Activated CD8-positive, alpha-beta memory T cell treated with anti-CD3 and anti-CD28 coated beads for 4 hours (primary cell): ENCODE measurements around the gene TTLL6.
A peak's percentile ranks its signal among the peaks of the same experiment; 100 is the strongest.
"Not testable (repeated sequence)": the region's sequence is repeated elsewhere in the genome, so short reads cannot be mapped to it uniquely, and the experiment has no call there.

Experiments used
- DNase-seq, 2 donors: peaks; one replicate each; pipeline ENCODE4 v3.0.0-alpha.2; 2020; ENCODE audit warnings: low read depth in 2 of 2

TTLL6 gene

DNA sequence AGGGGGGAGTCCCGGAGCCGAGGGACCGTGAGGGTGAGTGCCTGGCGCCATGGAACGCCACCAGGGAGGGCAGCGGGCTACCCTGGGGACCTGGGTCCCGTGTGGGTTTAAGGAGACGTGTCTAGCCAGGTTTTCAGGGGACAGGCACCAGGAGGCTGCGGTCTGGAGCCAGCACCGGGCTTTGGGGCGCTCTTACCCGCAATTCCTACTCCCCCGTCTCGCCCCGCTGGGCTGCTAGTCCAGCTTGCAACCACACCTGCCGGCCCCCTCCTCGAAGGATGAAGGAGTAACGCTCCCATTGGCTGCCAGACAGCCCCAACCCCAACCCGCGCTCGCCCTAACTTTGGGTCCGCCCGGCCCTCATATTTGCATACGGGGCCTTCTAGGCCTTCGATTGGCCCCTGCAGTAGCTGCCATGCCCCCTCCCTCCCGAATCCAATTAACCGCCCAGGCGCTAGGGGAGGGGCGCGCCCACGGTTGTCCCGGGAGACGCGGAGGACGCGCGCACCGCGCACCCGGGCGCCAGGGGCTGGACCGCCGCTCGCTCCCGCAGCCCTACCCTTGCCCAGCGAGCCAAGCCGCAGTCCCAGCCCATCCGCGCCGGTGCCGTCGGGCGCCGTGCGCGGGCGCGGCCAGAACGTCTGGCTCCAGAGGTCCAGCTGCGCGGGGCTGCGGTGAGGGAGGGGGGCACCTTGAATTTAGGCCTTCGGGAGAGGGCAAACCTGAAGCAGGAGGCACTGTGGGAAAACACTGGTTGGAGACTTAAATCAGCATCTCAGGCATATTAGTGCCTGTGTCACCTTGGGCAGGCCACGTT, at the start of gene TTLL6:
Gene TTLL6, minus strand, starts transcription at position 456 of the 817 bp plus-strand sequence. Its CDS starts 157 bp downstream, at position 299.
- DNase-seq = peak; percentile 46 to 47

DNA sequence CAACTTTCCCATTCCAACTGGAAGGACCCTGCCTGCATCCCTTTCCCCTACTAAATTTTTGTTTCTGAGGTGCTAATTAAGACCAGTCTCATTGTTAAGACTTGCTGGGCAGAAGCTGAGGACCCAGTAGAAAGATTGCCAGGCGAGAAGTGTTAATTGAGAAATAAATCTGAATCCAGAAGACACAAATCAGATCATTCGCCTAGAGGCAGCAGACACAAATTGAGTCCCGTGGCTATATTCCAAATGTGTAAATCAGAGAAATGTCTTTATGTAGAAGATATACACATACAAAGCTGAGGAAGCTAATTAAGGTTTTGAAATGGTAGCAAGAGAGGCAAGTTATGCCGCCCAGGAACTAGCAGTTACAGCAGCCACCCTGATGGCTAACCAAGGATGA, 43.4 kb upstream of the TTLL6 start:
- no peak for DNase-seq

DNA sequence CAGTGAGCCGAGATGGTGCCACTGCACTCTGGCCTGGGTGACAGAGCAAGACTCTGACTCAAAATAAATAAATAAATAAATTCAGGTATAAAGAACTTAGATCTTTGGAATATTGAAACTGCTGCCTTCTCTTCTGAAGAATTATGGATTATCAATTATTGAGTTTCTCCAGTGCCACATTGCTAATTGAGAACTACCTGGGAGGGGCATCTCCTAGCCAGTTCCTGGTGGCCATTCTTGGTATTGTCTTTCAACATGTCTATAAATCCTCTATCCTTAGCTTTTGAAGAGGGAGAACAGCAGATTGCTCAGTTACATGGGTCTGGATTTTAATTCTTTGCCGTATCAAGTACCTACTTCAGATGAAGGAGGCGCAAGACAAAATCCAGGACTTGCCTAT, 43.0 kb upstream of the TTLL6 start:
- DNase-seq = no peak

DNA sequence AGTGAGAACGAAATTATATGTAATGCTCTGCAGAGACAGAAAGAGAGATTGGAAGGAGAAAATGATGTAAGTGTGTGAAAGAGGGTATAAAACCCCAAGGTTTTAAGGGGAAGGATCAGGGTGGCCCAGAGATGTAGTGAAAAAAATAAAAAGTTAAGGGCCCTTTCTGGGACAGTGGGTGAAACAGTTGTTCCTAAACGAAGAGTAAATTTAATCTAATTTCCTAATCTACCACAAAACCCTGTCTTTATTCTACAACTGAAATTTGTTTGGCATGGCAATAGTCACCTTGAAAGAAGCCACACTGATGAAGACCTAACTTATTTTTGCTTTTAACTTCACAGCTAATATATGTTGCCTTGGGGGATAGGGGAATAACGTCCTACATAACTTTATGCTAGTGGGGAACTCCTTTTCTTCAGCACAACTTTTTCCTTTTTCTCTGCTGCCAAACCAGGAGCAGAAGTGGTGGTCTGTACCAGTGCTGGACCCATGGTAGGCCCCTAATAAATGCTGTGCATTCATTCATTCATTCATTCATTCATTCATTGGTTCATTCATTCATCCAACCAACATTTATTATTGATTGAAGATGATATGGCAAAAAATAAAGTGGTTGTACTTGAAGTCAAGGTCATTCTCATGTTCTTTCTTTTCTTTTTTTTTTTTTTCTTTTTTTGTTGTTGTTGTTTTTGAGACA, 39.2 kb upstream of the TTLL6 start:
- no peak for DNase-seq

DNA sequence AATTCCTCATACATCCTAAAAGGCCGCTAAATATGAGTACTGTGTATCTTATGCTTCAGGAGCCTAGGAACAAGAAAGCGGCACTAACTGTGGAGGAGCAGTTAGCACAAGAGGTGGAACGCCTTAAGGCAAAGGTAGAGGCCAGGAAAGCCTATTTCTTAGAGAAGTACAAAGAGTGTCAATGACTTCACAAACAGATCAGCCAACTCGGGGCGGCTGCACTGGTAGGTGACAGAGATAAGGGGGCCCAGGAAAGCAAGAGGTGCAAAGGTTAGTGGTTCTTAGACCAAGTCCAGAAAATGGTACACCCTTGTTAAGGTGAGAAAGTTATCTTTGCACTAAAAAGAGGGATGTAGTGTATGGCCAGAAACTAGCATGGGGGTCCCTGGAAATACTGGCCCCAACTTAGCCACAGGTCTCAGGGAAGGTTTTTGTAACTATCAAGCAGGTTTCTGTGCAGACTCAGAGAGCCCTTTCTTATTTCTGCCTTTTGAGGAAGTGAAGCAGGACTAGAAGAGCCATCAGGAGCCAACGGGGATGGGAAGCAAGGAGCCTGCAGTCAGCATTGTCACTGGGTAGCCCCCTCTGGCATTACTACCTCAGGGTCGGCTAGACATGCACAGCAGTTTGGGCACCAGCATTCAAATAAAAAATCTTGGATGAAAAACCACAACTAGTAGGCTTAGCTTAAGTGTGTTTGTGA, 37.9 kb upstream of the TTLL6 start:
- DNase-seq = no peak

DNA sequence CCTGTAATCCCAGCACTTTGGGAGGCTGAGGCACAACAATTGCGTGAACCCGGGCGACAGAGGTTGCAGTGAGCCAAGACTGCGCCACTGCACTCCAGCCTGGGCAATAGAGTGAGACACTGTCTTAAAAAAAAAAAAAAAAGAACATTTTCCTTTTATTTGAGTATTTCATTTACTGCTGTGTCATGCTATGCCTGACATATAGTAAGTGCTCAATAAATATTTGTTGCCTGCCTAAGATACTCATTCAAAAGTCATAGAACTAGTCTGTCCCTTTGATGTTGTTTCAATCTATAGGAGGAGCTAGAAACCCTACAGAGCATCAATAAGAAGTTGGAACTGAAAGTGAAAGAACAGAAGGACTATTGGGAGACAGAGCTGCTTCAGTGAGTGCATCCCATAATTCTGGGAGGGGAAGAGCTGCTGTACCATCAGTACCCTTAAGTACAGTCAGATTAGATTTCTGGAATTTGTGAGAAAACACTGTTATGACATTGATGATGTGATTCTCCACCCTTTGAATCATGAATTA, 33.8 kb upstream of the TTLL6 start:
- DNase-seq = no peak

DNA sequence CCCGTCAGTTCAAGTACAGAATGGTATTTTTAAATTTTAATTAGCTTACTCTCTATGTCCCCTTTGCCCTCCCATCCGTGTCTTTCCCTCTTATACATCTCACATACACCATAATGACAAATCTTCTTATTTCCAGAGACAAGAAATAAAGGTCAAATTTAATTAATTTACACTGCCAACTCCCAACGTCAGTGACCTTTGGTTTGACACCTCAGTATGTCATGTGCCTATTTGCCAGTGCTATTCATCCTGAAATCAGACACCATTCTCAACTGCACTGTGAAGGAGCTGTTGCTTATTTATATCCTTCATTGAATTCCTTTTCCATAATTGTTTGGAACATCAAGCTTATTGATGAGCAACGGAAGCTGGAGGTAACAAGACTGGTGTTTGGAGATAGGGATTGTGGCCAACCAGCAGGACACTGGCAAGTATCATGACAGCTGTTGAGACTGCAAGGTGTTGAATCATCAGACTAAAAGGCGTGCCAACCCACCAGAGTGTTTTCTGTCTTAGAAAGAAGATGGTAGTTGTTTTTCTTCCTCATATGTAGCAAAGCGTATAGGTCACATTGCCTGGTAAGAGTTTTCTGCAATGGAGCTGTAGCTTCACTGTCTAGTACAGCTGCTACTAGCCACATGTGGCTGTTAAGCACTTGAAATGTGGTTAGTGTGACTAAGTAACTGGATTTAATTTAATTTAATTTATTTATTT, 26.3 kb upstream of the TTLL6 start:
- DNase-seq = no peak

DNA sequence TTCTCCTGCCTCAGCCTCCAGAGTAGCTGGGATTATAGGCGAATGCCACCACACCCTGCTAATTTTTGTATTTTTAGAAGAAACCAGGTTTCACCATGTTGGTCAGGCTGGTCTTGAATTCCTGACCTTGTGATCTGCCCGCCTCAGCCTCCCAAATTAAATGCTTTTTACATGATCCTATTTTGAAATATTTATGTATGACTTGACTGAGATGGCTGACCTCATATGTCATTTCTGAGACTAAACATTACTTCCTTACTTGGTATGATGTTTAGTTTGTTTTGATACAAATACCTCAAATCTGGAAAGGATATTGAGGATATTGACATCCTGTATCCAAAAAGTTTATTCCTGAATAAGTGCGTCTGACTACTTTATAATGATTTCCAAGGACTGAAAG, 25.7 kb upstream of the TTLL6 start:
- no peak for DNase-seq

DNA sequence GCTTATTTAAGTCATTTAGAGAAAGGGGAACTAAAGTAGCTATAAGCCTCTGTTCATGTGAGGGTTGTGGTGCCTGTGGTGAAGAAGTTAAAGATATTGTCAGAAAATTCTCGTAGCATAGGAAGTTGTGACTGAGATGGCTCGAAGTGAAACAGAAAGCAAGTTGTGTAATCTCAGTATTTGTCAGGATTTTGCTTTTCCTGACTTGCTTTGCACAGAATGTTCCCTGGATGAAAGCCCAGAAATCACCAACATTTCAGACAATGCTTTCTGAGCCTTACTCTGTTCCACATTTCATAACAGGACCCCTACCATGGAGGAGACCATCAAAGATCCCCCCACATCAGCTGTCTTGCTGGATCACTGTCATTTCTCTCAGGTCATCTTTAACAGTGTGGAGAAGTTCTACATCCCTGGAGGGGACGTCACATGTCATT, 24.4 kb upstream of the TTLL6 start:
- DNase-seq = no peak

DNA sequence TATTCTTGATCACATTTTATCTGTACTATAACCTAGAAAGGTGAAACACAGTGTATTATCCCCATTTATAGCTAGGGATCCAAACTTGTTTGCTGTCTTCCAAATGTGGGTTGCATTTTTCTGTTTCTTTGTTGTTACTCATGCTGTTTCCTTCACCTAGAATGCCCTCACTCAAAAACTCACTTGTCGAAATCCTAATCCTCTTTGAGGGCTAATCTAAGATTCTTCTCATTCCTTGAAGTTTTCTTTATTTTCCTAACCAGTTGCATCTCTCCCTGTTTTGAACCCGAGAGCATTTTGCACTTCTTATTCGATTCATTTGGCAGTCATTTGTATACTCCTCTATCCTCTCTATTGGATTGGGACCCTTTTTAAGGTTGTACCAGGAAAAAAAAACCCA, 23.4 kb upstream of the TTLL6 start:
- DNase-seq = no peak

DNA sequence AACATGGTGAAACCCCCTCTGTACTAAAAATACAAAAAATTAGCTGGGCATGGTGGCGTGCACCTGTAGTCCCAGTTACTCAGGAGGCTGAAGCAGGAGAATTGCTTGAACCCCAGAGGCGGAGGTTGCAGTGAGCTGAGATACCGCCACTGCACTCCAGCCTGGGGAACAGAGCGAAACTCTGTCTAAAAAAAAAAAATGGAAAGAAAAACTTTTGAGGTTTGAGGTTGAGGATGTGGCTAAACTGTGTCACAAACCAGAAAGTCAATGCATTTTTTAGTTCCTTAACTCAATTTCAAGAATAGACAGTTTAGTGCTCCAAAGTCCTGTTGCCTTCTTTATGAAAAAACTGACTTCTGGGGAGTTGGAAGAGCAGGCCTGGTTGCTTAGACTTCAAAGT, 20.4 kb upstream of the TTLL6 start:
- DNase-seq = not testable (repeated sequence)

DNA sequence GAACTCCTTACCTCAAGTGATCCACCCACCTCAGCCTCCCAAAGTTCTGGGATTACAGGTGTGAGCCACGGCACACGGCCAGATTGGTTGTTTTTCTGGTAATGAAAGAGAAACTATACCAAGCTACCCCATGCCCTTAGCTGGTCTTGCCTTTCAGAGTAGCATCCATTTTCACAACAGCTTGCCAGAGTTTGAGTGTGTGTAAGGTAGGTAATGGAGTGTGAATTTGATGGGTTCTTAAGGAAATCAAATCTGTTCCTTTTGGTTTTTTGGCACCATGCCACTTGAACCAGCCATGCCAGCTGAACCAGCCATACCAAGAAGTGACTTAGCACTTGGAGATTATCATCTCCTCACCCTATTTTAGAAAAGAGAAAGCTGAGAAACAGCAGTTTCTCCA, 18.9 kb upstream of the TTLL6 start:
- no peak for DNase-seq

DNA sequence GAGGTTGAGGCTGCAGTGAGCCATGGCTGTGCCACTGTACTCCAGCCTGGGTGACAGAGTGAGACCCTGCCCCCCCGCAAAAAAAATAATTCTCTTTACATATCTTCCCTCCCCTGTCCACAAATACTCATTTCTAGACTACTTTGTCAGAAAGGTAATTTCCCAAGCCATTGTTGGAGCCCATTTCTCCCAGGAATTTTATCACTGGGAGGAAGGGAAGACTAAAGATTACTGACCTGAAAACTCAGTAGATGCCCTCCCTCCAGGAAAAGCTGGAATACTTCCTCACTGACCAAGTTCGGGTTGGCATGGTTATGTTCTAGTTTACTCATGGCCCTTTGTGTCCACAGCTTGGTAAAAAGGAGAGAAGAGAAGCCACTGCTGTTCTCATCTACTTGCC, 17.9 kb upstream of the TTLL6 start:
- DNase-seq = no peak

DNA sequence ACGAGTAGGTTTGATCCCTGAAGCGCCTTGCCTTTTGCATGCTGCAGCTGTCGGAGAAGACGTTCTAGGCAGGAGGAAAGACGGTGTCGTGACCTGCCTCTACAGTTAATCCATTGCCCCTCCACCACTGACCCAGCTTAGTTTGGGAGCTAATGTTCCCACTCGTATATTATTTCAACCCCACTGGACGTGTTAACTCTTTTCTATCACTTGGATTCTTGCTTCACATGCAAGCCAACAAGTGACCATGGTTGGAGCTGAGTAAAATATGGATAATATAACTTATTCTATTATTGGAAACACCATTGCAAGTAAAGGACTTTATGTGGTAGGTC, 14.5 kb upstream of the TTLL6 start:
- no peak for DNase-seq

DNA sequence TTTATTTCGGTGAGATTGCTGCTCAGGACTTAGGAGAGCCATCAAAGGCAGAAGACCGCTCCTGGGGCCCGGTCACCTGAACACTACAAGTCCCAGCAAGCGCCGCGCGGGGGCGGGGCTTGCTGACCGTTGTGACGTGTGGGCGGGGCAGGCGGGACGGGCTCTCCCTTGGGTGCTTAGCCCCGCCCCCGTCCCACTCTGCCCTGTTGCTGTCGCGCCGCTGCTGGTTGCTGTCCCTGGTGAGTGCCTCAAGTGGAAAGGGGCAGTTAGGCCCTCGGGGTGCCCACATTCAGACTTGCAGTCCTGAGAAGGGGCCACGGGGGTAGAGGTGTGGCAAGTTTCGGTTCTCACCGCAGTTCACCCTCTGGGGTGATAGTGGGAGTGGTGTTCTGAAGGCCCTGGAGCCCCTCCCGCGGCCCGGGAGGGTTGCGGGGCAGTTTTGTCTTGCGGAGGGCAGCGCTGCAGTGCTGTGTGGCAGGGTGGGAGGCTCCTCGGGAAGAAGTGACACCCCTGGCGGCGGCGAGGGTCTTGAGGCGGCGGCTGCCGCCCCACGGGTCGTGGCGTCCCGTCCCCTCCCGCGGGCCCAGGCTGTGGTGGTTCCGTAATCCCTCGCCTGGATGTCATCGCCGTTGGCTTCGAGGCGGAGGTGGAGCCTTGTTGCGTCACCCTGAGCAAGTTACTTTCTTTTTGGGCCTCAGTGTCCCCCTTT, 14.0 kb upstream of the TTLL6 start, which contains the start of gene CALCOCO2:
Gene CALCOCO2, plus strand, starts transcription at position 196 of the 709 bp plus-strand sequence. CDS start 10,673 bp downstream, outside the sequence.
- DNase-seq = peak; percentile 73 to 77

DNA sequence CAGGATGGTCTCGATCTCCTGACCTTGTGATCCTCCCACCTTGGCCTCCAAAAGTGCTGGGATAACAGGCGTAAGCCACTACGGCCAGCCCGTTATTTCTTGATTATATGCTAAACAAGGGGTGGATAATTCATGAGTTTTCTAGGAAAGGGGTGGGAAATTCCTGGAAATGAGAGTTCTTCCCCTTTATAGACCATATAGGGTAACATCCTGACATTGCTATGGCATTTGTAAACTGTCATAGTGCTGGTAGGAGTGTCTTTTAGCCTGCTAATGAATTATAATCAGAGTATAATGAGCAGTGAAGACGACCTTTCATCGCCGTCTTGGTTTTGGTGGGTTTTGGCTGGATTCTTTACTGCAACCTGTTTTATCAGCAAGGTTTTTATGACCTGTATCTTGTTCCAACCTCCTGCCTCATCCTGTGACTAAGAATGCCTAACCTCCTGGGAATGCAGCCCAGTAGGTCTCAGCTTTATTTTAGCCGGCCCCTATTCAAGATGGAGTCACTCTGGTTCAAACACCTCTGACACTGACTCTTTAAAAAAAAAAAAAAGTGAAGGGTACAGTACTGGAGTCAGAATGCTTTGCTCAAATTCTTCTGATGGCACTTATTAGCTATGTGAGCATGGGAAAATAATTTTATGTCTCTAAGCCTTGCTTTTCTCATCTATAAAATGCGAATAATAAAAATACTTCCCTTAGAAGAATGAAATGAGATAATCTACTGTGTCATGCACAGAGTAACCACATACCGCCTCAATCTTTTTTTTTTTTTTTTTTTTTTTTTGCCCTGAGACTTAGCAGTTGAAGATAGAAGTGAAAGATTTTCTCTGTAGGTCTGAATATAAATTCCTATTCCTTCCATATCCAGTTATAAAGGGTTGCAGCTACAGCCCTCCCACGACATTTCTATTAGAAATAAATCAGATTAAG, 8.7 kb upstream of the TTLL6 start:
- no peak for DNase-seq

DNA sequence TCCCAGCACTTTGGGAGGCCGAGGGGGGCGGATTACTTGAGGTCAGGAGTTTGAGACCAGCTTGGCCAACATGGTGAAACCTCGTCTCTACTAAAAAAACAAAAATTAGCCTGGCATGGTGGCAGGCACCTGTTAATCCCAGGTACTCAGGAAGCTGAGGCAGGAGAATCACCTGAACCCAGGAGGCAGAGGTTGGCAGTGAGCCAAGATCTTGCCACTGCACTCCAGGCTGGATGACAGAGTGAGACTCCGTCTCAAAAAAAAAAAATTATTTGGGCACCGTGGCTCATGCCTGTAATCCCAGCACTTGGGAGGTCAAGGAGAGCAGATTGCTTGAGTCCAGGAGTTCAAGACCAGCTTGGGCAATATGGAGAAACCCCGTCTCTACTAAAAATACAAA, 3.9 kb upstream of the TTLL6 start:
- DNase-seq = not testable (repeated sequence)

DNA sequence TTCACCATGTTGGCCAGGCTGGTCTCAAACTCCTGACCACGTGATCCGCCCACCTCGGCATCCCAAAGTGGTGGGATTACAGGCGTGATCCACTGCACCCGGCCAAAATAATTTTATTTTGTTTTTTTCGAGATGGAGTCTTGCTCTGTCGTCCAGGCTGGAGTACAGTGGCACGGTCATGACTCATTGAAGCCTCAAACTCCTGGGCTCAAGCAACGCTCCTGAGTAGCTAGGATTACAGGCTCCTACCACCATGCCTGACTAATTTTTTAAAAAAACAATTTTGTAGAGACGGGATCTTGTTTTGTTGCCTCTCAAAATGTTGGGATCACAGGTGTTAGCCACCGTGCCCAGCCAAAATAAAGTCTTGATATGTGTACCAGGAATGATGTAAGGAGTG, 2.4 kb upstream of the TTLL6 start:
- no peak for DNase-seq

DNA sequence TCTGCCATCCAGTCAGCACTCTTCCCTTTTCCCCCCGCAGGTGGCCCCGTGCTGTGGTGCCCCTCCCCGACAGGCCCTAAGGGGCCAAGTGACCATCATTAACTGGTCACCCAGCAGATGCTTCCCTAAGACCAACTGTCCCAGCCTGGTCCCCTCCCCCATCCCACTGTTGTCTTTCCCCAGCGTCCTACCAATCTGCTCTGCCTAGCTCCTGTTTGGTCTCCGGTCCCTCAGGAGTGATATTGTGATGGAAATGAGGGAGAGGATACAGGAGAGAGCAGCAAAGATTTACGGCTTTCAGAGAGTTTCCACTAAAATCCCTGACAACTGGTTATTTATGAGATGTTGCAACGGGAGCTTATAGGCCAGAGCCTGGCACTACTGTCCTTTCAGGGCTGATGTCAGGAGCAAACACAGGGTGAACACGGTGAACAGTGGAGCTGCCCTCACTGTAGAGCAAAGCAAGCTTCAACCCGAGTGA, 1.4 kb upstream of the TTLL6 start:
- no peak for DNase-seq

DNA sequence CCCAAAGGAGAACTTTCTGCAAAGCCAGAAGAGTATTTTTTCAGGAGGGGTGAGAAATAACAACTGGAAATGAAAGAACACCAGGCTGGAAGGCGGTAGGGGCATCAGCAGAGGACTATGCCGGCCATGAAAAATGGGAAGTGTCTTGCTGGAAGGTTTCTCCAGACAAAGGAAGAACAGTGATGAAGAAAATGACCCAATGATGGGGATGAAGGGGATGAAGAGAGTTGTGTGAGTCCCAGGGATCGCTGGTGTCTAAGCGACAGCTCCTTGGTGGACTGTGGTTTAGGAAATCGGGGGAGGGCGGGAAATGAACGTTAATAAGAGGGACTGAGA, 623 bp downstream of the TTLL6 start:
- DNase-seq = no peak
